GM12875 (cell line): ENCODE results near the gene COL6A2.

ENCODE experiments used
- H3K4me3 ChIP-seq: one replicate; pipeline ENCODE4 v1.5.1; 2011; ENCODE audit warnings: low read depth, low read length, control low read depth
- CTCF ChIP-seq: IDR thresholded peaks from 2 replicates; pipeline ENCODE4 v1.5.1; 2011; ENCODE audit warnings: low read depth, mild to moderate bottlenecking, control low read depth, inconsistent platforms, low read length, moderate library complexity, borderline replicate concordance; ENCODE audit not compliant: insufficient read depth

COL6A2 gene

GRCh38 chr21:46111857-46112724, 14.2 kb downstream of the COL6A2 start:
- no peak overlapping the region for H3K4me3 ChIP-seq
- TF ChIP-seq CTCF: no peak

- no peak for TF ChIP-seq CTCF
- no peak overlapping the region for H3K4me3 ChIP-seq
Measured at GRCh38 chr21:46112725-46113215, 14.9 kb downstream of the COL6A2 start.

GRCh38 chr21:46113497-46114176, 15.7 kb downstream of the COL6A2 start:
- H3K4me3 ChIP-seq: no peak overlapping the region
- TF ChIP-seq CTCF: no peak

- no peak for TF ChIP-seq CTCF
- no peak overlapping the region for H3K4me3 ChIP-seq
Measured at GRCh38 chr21:46114963-46115362, 17.1 kb downstream of the COL6A2 start.

GRCh38 chr21:46115441-46116188, 17.7 kb downstream of the COL6A2 start:
- no peak overlapping the region for H3K4me3 ChIP-seq
- TF ChIP-seq CTCF: no peak

GRCh38 chr21:46116189-46116775, 18.4 kb downstream of the COL6A2 start:
- no peak overlapping the region for H3K4me3 ChIP-seq
- TF ChIP-seq CTCF: no peak
